ENCODE measurements around the gene CD36.

- no peak for TF ChIP-seq GATA3 (IDR thresholded peaks at IDR 0.05; ENCODE audit: low read depth, low read length)
- no peak for TF ChIP-seq GATA2 (IDR thresholded peaks at IDR 0.05; ENCODE audit: low read depth, low read length)
Observed at GRCh38 chr7:80724249-80724871, 85.9 kb downstream of the CD36 start.
